Rectal smooth muscle tissue (tissue), 1 donor: ENCODE measurements around the gene PNPLA5.

Experiments used
- H3K27ac ChIP-seq: one replicate; pipeline ENCODE4 v1.7.0; 2013; ENCODE audit warnings: low read depth, low read length, inconsistent platforms
- H3K27me3 ChIP-seq: one replicate; pipeline ENCODE4 v1.7.0; 2013; ENCODE audit warnings: low read length; ENCODE audit not compliant: control insufficient read depth, insufficient read depth
- H3K36me3 ChIP-seq: one replicate; pipeline ENCODE4 v1.7.0; 2013; ENCODE audit warnings: low read length; ENCODE audit not compliant: control insufficient read depth, insufficient read depth
- H3K4me1 ChIP-seq: one replicate; pipeline ENCODE4 v1.7.0; 2013; ENCODE audit warnings: low read length; ENCODE audit not compliant: control insufficient read depth, insufficient read depth
- H3K4me3 ChIP-seq: one replicate; pipeline ENCODE4 v1.7.0; 2013; ENCODE audit warnings: low read length
- H3K9ac ChIP-seq: one replicate; pipeline ENCODE4 v1.7.0; 2013; ENCODE audit warnings: low read length

The PNPLA5 gene

DNA sequence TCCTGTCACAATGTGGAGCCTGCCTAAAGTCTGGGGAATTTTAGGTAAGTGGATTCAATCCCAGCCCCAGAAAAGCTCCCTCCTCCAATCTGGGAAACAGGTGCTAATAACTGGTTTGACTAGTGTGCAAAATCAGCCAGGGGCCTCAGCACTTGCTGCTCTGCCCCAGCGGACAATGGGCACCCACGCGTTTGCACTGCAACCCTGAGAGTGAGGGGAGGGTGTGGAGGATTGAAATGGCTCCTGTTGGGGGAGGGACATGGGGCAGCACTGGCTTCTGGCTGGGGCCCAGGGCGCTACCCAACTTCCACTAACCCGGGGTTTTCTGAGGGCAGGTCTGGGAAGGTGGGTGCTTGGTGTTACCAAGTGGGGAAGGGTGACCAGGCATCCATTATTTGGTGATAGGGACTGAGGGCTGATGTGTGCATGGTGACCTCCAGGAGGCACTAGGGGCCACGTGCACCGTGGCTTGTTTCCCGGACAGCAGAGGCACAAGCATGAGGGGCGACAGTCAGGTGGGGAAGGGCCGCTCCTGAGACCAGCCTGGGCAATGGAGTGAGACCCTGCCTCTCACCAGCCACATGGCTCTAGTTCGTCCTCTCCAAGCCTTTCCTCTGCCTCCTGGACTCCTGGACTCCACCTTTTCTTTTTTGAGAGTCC lies 4.3 kb upstream of the PNPLA5 start:
- H3K4me1 ChIP-seq, result no peaks in the 10 kb centered on the region
- peaks cover 12% of the 10 kb centered on the region for H3K27me3 ChIP-seq
- no peaks in the 10 kb centered on the region for H3K36me3 ChIP-seq
- H3K27ac ChIP-seq, result no peak overlapping the region
- no peak overlapping the region for H3K9ac ChIP-seq
- H3K4me3 ChIP-seq, result no peak overlapping the region

DNA sequence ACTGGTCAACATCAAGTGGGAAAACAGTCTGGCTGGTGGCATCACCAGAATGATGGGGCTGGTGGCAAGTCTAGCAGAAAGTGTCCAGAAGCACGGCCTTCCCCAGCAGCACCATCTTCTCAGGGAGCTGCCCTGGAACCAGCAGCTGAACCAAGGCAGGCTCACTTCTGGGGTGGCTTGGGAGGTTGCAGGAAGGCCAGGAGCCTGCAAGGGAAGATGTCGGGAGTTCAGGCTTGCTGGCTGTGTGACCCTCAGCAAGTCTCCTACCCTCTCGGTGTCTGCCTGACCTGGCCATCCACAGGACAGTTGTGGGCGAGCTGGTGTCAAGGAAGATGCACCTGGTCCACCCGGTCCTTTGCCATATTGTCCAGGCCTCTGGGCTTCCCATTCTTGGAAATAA lies 2.3 kb upstream of the PNPLA5 start:
- no peaks in the 10 kb centered on the region for H3K4me1 ChIP-seq
- H3K9ac ChIP-seq, result no peak overlapping the region
- H3K27me3 ChIP-seq, result peaks cover 21% of the 10 kb centered on the region
- H3K4me3 ChIP-seq, result no peak overlapping the region
- no peaks in the 10 kb centered on the region for H3K36me3 ChIP-seq
- H3K27ac ChIP-seq, result no peak overlapping the region

DNA sequence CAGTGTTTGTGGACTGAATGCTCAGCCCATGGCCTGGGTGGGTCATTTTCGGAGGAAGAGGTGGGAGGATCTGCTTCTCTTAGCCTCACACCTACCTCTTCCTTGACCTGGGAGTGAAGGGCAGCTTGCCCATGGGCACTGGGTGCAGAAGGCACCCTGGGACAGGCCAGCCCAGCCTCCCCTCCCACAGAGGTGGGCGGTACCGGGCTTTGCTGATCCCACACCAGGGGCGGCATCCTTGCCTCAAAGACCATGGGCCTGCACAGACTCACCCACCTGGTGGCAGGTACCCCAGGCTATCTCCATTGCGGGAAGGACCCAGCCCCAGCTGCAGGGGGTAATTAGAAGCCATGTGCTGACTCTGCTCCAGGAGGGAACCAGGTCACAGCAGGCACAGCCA lies 1.5 kb upstream of the PNPLA5 start:
- H3K4me1 ChIP-seq, result no peaks in the 10 kb centered on the region
- H3K36me3 ChIP-seq, result no peaks in the 10 kb centered on the region
- H3K27ac ChIP-seq, result no peak overlapping the region
- H3K9ac ChIP-seq, result no peak overlapping the region
- H3K27me3 ChIP-seq, result peaks cover 21% of the 10 kb centered on the region
- no peak overlapping the region for H3K4me3 ChIP-seq

DNA sequence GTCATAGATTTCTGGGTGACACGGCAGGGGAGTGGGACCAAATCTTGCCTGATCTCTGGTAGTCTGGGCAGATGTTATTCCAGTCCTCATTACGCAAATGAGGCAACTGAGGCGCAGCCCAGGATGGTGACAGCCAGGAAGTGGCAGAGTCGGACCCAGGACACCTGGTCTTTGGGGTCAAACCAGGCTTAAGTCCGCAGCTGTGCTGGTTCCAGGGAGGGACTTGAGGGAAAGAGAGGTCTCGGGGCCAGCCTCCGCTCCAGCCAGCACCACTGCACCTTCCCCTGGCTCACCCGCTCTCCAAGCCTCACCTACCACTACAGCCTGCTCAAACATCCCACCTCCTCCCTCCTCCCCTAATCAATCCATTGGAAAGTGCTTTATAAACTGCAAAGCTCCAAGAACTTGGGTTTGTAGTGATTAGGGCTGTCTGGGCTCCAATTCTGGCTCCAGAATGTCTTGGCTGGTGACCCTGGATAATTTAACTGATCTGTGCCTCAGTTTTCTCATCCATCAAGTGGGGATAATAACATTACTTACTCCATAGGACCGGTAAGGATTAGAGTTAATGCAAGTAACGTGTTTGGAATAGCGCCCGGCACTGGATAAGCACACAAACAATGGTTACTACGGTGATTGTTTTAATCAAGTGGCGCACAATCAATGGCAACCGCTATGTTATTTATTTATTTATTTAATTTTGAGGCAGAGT lies 526 bp upstream of the PNPLA5 start:
- Histone ChIP-seq H3K27ac (no peak overlapping the region), H3K27me3 (peaks cover 24% of the 10 kb centered on the region), H3K4me3 (no peak overlapping the region), H3K4me1 (no peaks in the 10 kb centered on the region), H3K9ac (no peak overlapping the region), H3K36me3 (no peaks in the 10 kb centered on the region)

DNA sequence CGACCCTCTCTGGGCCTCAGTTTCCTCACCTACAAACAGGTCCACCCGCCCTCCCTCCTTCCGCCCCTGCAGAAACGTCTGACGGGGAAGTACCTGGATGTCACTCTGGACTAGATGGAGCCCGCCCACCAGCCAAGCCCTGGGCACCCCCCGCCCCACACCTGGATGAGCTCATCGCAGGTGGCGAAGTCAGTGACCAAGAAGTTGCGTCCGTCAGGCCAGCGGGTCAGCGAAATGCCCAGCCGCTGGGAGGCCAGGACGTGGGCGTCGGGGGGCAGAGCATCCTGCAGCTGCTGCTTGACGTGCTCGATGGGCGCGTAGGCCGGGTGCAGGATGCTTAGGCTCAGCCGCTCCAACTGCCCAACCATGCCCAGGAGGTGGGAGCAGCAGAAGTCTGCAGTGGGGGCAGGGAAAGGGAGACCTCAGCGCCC lies 897 bp downstream of the PNPLA5 start:
- Histone ChIP-seq H3K36me3 (no peaks in the 10 kb centered on the region), H3K9ac (no peak overlapping the region), H3K27ac (no peak overlapping the region), H3K4me1 (no peaks in the 10 kb centered on the region), H3K4me3 (no peak overlapping the region), H3K27me3 (peaks cover 26% of the 10 kb centered on the region)

DNA sequence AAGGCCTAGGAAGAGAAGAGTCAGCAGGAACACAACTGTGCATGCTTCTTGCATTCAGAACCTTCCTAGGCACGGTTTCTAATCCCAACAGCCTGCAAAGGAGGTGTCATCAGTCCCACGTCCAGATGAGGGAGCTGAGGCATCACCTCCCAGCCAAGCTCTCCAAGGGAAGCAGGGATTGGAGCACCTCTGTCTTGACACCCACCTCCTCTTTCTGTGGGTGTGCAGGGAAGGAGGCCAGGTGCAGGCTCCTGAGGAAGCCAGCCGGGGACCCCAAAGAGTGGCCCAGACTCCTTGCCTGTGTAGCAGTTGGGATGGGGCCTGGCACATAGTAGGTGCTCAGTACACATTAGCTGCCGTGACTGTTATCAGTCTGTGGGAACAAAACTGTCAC lies 2.0 kb downstream of the PNPLA5 start:
- H3K36me3 ChIP-seq, result no peaks in the 10 kb centered on the region
- H3K4me1 ChIP-seq, result no peaks in the 10 kb centered on the region
- H3K9ac ChIP-seq, result no peak overlapping the region
- no peak overlapping the region for H3K27ac ChIP-seq
- H3K27me3 ChIP-seq, result peaks cover 26% of the 10 kb centered on the region
- no peak overlapping the region for H3K4me3 ChIP-seq

DNA sequence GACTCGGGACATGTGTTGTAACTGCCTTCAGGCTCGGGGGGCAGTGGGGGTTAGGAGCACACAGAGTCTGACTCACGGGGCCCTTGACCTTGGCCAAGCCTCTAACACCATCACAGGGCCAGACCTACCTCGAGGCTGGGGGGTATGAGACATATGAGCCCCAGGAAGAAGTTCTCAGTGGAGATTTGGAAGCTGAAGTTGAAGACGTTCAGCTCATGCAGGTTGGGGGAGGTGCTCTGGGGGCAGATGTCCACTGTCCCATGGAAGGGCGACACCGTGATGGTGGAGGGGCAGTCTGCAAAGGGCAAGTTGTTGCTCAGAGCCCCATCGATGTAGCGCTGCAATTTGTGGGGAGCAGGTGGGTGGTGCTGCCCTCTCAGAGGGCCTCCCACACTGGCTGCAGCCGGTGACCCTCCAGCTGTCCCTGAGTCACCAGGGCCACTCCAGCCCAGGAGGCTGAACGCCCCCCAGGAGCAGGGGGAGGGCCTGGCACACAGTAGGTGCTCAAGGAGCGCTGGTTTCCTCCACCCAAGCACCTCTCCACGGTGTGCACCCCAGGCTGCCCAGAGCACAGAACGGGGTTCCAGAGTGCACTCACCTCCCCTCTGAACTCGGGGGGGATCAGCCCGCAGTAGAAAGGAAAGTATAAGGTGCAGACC lies 2.5 kb downstream of the PNPLA5 start:
- Histone ChIP-seq H3K36me3 (no peaks in the 10 kb centered on the region), H3K9ac (no peak overlapping the region), H3K27me3 (peaks cover 26% of the 10 kb centered on the region), H3K4me1 (no peaks in the 10 kb centered on the region), H3K4me3 (no peak overlapping the region), H3K27ac (no peak overlapping the region)

DNA sequence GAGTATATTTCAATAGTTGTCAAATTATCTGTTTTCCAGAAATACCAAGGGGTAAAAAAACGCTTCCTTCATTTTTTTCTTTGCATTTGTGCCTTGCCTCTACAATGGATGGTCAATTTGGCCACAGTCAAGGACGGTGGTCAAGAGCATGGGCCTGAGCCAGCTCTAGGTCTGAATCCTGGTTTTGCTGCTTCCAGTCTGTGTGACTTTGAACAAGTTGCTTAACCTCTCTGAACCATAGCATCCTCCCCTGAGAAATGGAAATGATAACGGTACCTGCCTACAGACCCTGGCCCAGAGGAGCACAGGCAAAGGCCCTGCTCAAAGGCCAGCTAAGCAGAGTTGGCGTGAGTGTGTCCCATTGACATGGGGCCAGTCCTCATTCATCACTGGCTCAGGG lies 3.1 kb downstream of the PNPLA5 start:
- H3K4me3 ChIP-seq, result no peak overlapping the region
- H3K4me1 ChIP-seq, result no peaks in the 10 kb centered on the region
- no peaks in the 10 kb centered on the region for H3K36me3 ChIP-seq
- no peak overlapping the region for H3K9ac ChIP-seq
- no peak overlapping the region for H3K27ac ChIP-seq
- peaks cover 24% of the 10 kb centered on the region for H3K27me3 ChIP-seq

DNA sequence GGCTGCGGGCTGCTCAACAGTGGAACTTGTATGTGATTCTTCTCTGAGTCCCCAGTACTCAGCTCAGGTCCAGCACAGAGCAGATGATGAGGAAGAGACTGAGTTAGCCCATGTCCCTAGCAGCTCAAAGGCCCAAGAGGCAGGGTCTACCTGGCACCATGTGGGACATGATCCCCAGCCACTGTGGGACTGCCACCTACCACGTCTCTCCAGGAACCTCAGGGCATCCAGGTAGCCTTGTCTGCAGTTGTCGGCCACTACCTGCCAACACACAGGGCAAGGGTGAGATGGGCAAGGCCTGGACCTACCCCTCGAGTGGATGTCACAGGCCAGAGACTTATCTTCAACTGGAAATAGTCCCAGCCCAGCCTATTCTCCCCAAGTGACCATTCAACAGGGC lies 4.4 kb downstream of the PNPLA5 start:
- Histone ChIP-seq H3K36me3 (no peaks in the 10 kb centered on the region), H3K4me3 (no peak overlapping the region), H3K27ac (no peak overlapping the region), H3K4me1 (no peaks in the 10 kb centered on the region), H3K9ac (no peak overlapping the region), H3K27me3 (peaks cover 23% of the 10 kb centered on the region)

DNA sequence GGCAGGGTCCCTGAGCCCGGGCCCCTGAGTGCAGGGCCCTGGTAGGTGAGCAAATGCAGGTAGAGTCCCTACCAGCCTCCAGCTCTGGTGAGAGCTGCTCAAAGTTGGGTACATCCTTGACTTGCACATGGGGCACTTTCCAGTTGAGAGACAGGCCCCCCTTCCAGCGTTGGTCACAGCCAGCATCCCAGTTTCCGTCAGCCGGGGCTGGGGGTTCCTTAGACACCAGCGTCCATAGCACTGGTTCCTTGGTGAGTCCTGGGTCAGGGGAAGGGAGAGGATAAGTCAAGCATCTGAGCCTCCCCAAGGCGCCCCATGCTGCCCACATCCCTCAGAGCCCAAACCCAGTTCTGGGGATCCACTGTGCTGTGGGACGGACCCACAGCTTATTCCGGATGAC lies 5.6 kb downstream of the PNPLA5 start:
- H3K4me3 ChIP-seq, result no peak overlapping the region
- H3K27ac ChIP-seq, result no peak overlapping the region
- peaks cover 16% of the 10 kb centered on the region for H3K27me3 ChIP-seq
- no peak overlapping the region for H3K9ac ChIP-seq
- no peaks in the 10 kb centered on the region for H3K36me3 ChIP-seq
- no peaks in the 10 kb centered on the region for H3K4me1 ChIP-seq

DNA sequence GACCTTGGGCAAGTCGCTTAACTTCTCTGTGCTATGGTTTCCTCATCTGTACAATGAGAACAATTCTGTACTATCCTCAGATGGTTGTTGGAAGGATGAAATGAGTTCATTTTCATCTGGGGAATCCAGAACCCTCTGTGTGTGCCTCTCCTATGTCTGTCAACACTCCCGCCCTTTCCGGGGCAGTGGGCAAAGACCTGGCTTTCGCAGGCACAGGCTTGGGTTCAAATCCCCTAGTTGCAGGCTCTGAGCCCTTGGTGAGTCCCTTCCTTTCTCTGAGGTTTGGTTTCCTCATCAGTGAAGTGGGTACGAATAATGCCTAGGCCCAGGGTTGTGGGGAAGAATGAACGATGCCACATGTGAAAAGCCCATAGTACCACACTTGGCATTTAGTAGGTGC lies 6.0 kb downstream of the PNPLA5 start:
- Histone ChIP-seq H3K27ac (no peak overlapping the region), H3K9ac (no peak overlapping the region), H3K27me3 (peaks cover 14% of the 10 kb centered on the region), H3K4me3 (no peak overlapping the region), H3K36me3 (no peaks in the 10 kb centered on the region), H3K4me1 (no peaks in the 10 kb centered on the region)

DNA sequence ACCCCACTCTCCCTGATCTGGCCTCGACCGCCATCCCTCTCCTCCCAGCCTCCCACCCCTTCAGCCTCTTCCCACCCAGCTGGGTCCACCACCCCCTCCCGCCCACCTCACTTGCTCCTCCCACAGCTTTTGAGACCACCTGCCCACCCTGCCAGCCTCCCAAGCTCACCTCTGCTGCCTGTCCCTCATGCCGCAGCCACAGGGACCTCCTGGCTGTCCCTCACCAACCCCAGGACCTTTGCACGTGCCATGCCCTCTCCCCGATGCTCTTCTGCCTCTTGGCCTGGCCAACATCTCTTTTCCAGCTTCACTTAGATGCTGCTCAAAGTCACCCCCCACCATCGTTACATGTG lies 6.5 kb downstream of the PNPLA5 start:
- Histone ChIP-seq H3K4me3 (no peak overlapping the region), H3K27me3 (peaks cover 14% of the 10 kb centered on the region), H3K9ac (no peak overlapping the region), H3K36me3 (no peaks in the 10 kb centered on the region), H3K27ac (no peak overlapping the region), H3K4me1 (no peaks in the 10 kb centered on the region)
